Ishikawa (cell line): ENCODE measurements around the gene MPC1L.

Experiments used
- CEBPB ChIP-seq: IDR thresholded peaks from 2 replicates; pipeline ENCODE4 v1.6.1; 2012
- CREB1 ChIP-seq: IDR thresholded peaks from 2 replicates; pipeline ENCODE4 v1.6.1; 2012; ENCODE audit warnings: low read depth
- EGR1 ChIP-seq: IDR thresholded peaks from 2 replicates; pipeline ENCODE4 v1.6.1; 2012
- EP300 ChIP-seq: IDR thresholded peaks from 2 replicates; pipeline ENCODE4 v1.6.1; 2012; ENCODE audit warnings: borderline replicate concordance
- FOXM1 ChIP-seq: IDR thresholded peaks from 2 replicates; pipeline ENCODE4 v1.6.1; 2012; ENCODE audit warnings: low read depth, borderline replicate concordance
- NFIC ChIP-seq: IDR thresholded peaks from 2 replicates; pipeline ENCODE4 v1.6.1; 2012
- RAD21 ChIP-seq: IDR thresholded peaks from 2 replicates; pipeline ENCODE4 v1.6.1; 2012; ENCODE audit warnings: low read depth
- TAF1 ChIP-seq: IDR thresholded peaks from 2 replicates; pipeline ENCODE4 v1.6.1; 2012; ENCODE audit warnings: low read depth, mild to moderate bottlenecking
- TCF12 ChIP-seq: IDR thresholded peaks from 2 replicates; pipeline ENCODE4 v1.6.1; 2012; ENCODE audit warnings: low read depth
- TEAD4 ChIP-seq: IDR thresholded peaks from 2 replicates; pipeline ENCODE4 v1.6.1; 2012
- YY1 ChIP-seq: IDR thresholded peaks from 2 replicates; pipeline ENCODE4 v1.6.1; 2012; ENCODE audit warnings: low read depth
- ZBTB7A ChIP-seq: IDR thresholded peaks from 2 replicates; pipeline ENCODE4 v1.6.1; 2012; ENCODE audit warnings: low read depth
- TF ChIP-seq, protein P1 (sequence below): IDR thresholded peaks from 2 replicates; pipeline ENCODE4 v1.6.1; 2012; ENCODE audit warnings: low read depth, mild to moderate bottlenecking
- TF ChIP-seq, protein P2 (sequence below): IDR thresholded peaks from 2 replicates; pipeline ENCODE4 v1.6.1; 2012
- TF ChIP-seq, protein P3 (sequence below): IDR thresholded peaks from 2 replicates; pipeline ENCODE4 v1.6.1; 2012

Gene MPC1L

DNA sequence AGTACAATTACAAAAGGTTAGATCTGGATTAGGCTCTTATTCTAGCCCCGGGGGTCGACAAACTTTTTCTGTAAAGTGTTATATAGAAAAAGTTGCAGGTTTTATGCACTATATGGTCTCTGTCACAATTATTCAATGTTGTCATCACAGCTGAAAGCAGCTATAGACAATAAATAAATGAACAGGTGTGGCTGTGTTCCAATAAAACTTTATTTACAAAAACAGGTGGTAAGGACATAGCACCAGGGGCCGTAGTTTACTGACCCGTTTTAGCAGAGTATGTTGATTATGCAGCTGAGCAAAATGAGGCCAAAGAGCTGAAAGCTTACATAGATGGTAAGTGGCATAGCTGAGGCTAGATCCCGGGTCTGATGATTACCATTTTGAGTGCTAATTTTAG lies 37.2 kb downstream of the MPC1L start:
- TF ChIP-seq, protein P1, sequence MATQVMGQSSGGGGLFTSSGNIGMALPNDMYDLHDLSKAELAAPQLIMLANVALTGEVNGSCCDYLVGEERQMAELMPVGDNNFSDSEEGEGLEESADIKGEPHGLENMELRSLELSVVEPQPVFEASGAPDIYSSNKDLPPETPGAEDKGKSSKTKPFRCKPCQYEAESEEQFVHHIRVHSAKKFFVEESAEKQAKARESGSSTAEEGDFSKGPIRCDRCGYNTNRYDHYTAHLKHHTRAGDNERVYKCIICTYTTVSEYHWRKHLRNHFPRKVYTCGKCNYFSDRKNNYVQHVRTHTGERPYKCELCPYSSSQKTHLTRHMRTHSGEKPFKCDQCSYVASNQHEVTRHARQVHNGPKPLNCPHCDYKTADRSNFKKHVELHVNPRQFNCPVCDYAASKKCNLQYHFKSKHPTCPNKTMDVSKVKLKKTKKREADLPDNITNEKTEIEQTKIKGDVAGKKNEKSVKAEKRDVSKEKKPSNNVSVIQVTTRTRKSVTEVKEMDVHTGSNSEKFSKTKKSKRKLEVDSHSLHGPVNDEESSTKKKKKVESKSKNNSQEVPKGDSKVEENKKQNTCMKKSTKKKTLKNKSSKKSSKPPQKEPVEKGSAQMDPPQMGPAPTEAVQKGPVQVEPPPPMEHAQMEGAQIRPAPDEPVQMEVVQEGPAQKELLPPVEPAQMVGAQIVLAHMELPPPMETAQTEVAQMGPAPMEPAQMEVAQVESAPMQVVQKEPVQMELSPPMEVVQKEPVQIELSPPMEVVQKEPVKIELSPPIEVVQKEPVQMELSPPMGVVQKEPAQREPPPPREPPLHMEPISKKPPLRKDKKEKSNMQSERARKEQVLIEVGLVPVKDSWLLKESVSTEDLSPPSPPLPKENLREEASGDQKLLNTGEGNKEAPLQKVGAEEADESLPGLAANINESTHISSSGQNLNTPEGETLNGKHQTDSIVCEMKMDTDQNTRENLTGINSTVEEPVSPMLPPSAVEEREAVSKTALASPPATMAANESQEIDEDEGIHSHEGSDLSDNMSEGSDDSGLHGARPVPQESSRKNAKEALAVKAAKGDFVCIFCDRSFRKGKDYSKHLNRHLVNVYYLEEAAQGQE: no peak
- TF ChIP-seq ZBTB7A (no peak), CREB1 (no peak), TCF12 (no peak), TEAD4 (no peak), FOXM1 (no peak), EGR1 (no peak), CEBPB (no peak), NFIC (no peak), RAD21 (no peak)
- TF ChIP-seq, protein P2, sequence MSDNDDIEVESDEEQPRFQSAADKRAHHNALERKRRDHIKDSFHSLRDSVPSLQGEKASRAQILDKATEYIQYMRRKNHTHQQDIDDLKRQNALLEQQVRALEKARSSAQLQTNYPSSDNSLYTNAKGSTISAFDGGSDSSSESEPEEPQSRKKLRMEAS: no peak
- TF ChIP-seq, protein P3, sequence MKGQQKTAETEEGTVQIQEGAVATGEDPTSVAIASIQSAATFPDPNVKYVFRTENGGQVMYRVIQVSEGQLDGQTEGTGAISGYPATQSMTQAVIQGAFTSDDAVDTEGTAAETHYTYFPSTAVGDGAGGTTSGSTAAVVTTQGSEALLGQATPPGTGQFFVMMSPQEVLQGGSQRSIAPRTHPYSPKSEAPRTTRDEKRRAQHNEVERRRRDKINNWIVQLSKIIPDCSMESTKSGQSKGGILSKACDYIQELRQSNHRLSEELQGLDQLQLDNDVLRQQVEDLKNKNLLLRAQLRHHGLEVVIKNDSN: no peak

DNA sequence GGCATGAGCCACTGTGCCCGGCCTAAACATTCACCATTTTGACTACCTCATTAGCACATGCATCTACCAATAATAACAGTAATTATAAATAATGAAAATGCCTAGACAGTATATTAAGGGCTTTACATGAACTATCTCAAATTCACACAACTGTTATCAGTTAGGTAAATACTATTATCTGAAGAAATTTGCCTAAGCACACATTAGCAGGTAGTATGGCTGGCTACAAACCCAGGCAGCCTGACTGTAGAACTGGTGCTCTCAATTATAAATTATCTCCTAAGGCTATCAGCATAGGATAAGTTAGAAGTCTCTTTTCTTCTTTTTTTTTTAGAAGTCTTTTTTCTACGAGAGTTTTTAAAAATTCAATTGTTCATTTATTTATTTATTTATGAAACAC lies 38.3 kb downstream of the MPC1L start:
- TF ChIP-seq EGR1 (no peak), YY1 (no peak), TEAD4 (no peak), FOXM1 (no peak), ZBTB7A (no peak), EP300 (no peak), CEBPB (no peak), TCF12 (no peak), CREB1 (no peak), TAF1 (no peak), NFIC (no peak), RAD21 (no peak)
- TF ChIP-seq, protein P2: no peak
- TF ChIP-seq, protein P1: no peak
- TF ChIP-seq, protein P3: no peak

DNA sequence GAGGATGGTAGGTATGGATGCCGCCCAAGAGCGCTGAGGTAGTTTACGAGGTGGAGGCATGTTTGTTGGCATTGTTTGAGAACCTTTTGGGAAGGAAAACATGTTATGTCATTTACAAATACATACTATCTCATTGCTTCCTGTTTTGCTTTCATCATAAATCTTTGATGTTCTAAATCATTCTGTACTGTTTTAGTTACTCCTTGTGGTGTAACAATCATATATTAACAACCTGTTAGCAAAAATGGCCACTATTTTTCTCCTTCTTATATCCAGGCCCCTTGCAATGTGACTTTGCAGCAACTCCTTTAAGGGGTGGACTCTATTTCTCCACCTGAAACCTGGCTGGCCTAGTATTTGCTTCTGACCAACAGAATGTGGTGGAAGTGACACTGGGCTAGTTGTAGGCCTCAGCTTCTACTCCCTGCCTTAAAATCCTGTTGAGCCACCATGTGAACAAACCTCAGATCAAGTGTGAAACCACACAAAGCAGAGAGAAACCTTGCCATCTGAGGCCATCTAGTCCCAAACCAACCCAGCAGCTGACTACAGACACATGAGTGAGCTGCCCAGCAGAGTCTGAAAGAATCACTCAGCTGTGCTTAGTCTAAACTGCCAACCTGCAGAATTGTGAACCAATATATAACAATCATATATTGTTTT lies 40.0 kb downstream of the MPC1L start:
- TF ChIP-seq, protein P3: no peak
- TF ChIP-seq TAF1 (no peak), TEAD4 (no peak), EGR1 (no peak), EP300 (no peak), NFIC (no peak), YY1 (no peak), CREB1 (no peak), CEBPB (no peak), FOXM1 (no peak), RAD21 (no peak)
- TF ChIP-seq, protein P2: no peak
- TF ChIP-seq, protein P1: no peak
